Dermis blood vessel endothelial cell (primary cell): ENCODE data around the gene KRT31. TPM values are rescaled to one million over a fixed set of nuclear protein-coding genes. Genes with fewer than 3 reads are reported as not detected.

Experiments
- total RNA-seq: library from RNA; depleted of rRNA; stranded (reverse); fragments of >200 nt; gene quantifications from 2 replicates; pipeline ENCODE4 v1.2.3, GENCODE V29; 2014

The KRT31 gene
- total RNA-seq, 1 donor from 2014 or later, result not detected

Other genes with a start within 250 kb of the KRT31 start
- gene KRTAP4-5, start 247.8 kb downstream of the KRT31 start, total RNA-seq, result not detected in 2 replicates
- not detected in 2 replicates for gene KRTAP4-4, start 236.9 kb downstream of the KRT31 start, total RNA-seq
- gene KRTAP4-3, start 229.4 kb downstream of the KRT31 start, total RNA-seq, result not detected in 2 replicates
- not detected in 2 replicates for gene KRTAP4-2, start 219.4 kb downstream of the KRT31 start, total RNA-seq
- gene KRTAP4-1, start 212.7 kb downstream of the KRT31 start, total RNA-seq, result not detected in 2 replicates
- not detected in 2 replicates for gene KRTAP9-1, start 207.7 kb downstream of the KRT31 start, total RNA-seq
- gene KRTAP9-2, start 171.0 kb downstream of the KRT31 start, total RNA-seq, result not detected in 2 replicates
- gene KRTAP9-3, start 165.2 kb downstream of the KRT31 start, total RNA-seq, result not detected in 2 replicates
- gene KRTAP9-8, start 159.6 kb downstream of the KRT31 start, total RNA-seq, result not detected in 2 replicates
- gene KRTAP9-4, start 147.9 kb downstream of the KRT31 start, total RNA-seq, result not detected in 2 replicates
- gene KRTAP9-9, start 142.2 kb downstream of the KRT31 start, total RNA-seq, result not detected in 2 replicates
- gene KRTAP9-6, start 132.2 kb downstream of the KRT31 start, total RNA-seq, result not detected in 2 replicates
- gene KRTAP9-7, start 121.9 kb downstream of the KRT31 start, total RNA-seq, result not detected in 2 replicates
- not detected in 2 replicates for gene KRTAP29-1, start 94.8 kb downstream of the KRT31 start, total RNA-seq
- gene KRTAP16-1, start 88.3 kb downstream of the KRT31 start, total RNA-seq, result 0.05 TPM in 1 of 2 replicates, not detected in the other
- gene KRTAP17-1, start 81.9 kb downstream of the KRT31 start, total RNA-seq, result not detected in 2 replicates
- gene KRT33A, start 46.8 kb downstream of the KRT31 start, total RNA-seq, result not detected in 2 replicates
- not detected in 2 replicates for gene KRT33B, start 27.8 kb downstream of the KRT31 start, total RNA-seq
- gene KRT34, start 15.3 kb downstream of the KRT31 start, total RNA-seq, result 0.51 TPM in 1 of 2 replicates, not detected in the other
- gene KRT37, start 27.0 kb upstream of the KRT31 start, total RNA-seq, result not detected in 2 replicates
- not detected in 2 replicates for gene KRT38, start 43.4 kb upstream of the KRT31 start, total RNA-seq
- not detected in 2 replicates for gene KRT32, start 69.8 kb upstream of the KRT31 start, total RNA-seq
- gene KRT35, start 83.5 kb upstream of the KRT31 start, total RNA-seq, result not detected in 2 replicates
- 0.14 and 0.17 TPM in 2 replicates for gene KRT36, start 92.3 kb upstream of the KRT31 start, total RNA-seq
- not detected in 2 replicates for gene KRT13, start 108.0 kb upstream of the KRT31 start, total RNA-seq
- gene KRT15, start 121.3 kb upstream of the KRT31 start, total RNA-seq, result 0.51 TPM in 2 replicates
- 10.7 and 10.9 TPM in 2 replicates for gene KRT19, start 130.7 kb upstream of the KRT31 start, total RNA-seq
- gene KRT9, start 174.5 kb upstream of the KRT31 start, total RNA-seq, result not detected in 2 replicates
- gene KRT14, start 189.3 kb upstream of the KRT31 start, total RNA-seq, result 0.05 and 0.85 TPM in 2 replicates
- 0.28 and 0.51 TPM in 2 replicates for gene KRT16, start 215.2 kb upstream of the KRT31 start, total RNA-seq
- gene KRT17, start 227.0 kb upstream of the KRT31 start, total RNA-seq, result 2.0 and 3.7 TPM in 2 replicates